NCI-H2196 (cell line): ENCODE data around the gene THBD.

ENCODE experiments used
- DNase-seq: peaks from one replicate; lab custom pipeline; 2025; ENCODE audit not compliant: unreplicated experiment; lab: John Stamatoyannopoulos, UW

Gene THBD

GRCh38 chr20:23084845-23085365 lies 35.4 kb upstream of the THBD start:
- DNase-seq, result no peak

- DNase-seq, result no peak
These were observed 34.9 kb upstream of the THBD start for GRCh38 chr20:23084282-23084844.

GRCh38 chr20:23083553-23084220 lies 34.2 kb upstream of the THBD start:
- DNase-seq, result no peak

- peak; percentile 5 for DNase-seq
These were observed 33.5 kb upstream of the THBD start for GRCh38 chr20:23082846-23083552.

- DNase-seq, result no peak
These were observed 31.9 kb upstream of the THBD start for GRCh38 chr20:23081263-23081819.

GRCh38 chr20:23080521-23080920 lies 31.0 kb upstream of the THBD start:
- no peak for DNase-seq

- no peak for DNase-seq
These were observed 30.5 kb upstream of the THBD start for GRCh38 chr20:23079926-23080325.

- no peak for DNase-seq
These were observed 29.5 kb upstream of the THBD start for GRCh38 chr20:23079016-23079351.

- no peak for DNase-seq
These were observed 29.0 kb upstream of the THBD start for GRCh38 chr20:23078351-23079015.

- no peak for DNase-seq
These were observed 27.8 kb upstream of the THBD start for GRCh38 chr20:23077277-23077676.

- DNase-seq, result no peak
These were observed 24.6 kb upstream of the THBD start for GRCh38 chr20:23074052-23074451.

GRCh38 chr20:23072892-23073586 lies 23.6 kb upstream of the THBD start:
- DNase-seq, result no peak

- no peak for DNase-seq
These were observed 22.5 kb upstream of the THBD start for GRCh38 chr20:23071996-23072395.

GRCh38 chr20:23071398-23071797 lies 21.9 kb upstream of the THBD start:
- no peak for DNase-seq

GRCh38 chr20:23069108-23069507 lies 19.6 kb upstream of the THBD start:
- no peak for DNase-seq

- DNase-seq, result no peak
These were observed 18.8 kb upstream of the THBD start for GRCh38 chr20:23068283-23068682.

GRCh38 chr20:23066772-23067171 lies 17.3 kb upstream of the THBD start:
- no peak for DNase-seq

- DNase-seq, result no peak
These were observed 16.1 kb upstream of the THBD start for GRCh38 chr20:23065266-23066201.

- DNase-seq, result no peak
These were observed 14.1 kb upstream of the THBD start for GRCh38 chr20:23063581-23063980.

- no peak for DNase-seq
These were observed 13.7 kb upstream of the THBD start for GRCh38 chr20:23063168-23063567.
